ENCODE measurements around the gene FTO.

FTO gene

DNA sequence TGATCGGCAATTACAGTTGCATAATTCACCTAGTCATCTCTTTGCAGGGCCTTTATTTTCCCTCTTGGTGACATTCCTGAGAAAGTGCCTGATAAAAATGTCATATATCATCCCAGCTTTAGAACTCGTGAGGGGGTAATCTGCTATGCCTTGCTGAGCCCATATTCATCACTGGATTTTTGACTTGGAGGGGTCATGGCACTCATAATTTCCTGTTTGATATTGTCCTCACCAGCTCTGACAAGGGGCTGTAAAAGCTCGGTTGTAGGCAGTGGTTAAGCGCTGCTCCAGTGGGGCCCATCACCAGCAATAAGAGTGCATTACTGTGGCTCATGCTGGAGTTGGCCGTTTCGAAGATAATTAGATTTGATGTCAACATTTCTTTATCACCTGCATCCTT, 355.4 kb downstream of the FTO start:
- DNase-seq (ENCODE audit: low read depth) = no peak

DNA sequence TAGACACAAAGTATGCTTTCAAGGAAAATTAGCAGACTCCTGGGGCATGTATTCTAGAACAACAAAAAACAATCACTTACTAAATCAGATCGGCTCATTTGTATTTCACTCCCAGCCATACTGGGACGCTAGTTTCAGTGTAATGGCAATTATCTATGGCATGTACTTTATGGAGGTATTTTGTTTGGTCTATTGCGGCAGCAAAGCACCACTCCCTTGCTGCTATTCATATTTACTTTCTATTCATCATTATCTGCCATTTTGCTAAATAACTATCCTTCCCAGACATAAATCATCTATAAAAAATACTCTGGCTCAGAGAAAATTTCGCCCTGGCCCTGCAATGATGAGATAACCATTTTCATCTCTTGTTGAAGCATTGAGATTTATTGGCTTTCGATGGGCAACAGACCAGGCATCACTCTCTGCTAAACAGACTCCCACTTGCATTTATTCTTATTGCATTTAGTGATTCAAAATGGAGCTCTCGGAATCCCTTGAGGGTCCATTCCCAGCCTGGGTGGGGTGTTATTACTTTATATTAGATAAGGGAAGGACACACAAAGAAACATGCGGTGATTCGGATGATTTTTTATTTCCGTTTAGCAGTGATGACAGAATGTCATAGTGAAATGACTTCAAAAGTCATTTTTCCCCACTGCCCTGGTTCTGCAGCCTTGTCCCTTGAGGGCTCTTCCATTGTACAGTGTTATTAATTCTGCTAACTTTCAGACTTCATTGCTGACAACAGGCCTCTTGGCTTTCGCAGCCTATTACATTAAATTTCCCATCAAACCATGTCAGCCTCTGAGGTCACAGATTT, 356.9 kb downstream of the FTO start:
- DNase-seq (ENCODE audit: low read depth) = no peak

DNA sequence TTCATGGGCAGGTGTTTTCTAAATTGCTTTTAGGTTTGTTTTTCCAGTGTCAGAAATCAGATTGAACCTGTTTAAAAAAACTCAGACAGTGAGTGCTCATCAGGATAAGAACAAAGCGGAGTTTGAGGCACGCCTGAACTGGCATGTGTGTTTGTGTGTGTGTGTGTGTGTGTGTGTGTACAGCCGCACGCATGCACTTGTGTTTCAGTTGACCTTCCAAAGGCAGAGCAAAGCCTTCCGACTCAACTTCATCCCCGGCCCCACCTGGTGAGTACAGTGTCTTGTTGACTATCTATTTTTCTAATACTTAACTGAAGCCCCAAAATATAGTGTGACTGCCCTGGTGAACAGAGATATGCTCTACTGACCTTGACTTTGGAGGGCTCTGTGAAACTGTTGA, 357.5 kb downstream of the FTO start:
- DNase-seq (ENCODE audit: low read depth) = no peak

DNA sequence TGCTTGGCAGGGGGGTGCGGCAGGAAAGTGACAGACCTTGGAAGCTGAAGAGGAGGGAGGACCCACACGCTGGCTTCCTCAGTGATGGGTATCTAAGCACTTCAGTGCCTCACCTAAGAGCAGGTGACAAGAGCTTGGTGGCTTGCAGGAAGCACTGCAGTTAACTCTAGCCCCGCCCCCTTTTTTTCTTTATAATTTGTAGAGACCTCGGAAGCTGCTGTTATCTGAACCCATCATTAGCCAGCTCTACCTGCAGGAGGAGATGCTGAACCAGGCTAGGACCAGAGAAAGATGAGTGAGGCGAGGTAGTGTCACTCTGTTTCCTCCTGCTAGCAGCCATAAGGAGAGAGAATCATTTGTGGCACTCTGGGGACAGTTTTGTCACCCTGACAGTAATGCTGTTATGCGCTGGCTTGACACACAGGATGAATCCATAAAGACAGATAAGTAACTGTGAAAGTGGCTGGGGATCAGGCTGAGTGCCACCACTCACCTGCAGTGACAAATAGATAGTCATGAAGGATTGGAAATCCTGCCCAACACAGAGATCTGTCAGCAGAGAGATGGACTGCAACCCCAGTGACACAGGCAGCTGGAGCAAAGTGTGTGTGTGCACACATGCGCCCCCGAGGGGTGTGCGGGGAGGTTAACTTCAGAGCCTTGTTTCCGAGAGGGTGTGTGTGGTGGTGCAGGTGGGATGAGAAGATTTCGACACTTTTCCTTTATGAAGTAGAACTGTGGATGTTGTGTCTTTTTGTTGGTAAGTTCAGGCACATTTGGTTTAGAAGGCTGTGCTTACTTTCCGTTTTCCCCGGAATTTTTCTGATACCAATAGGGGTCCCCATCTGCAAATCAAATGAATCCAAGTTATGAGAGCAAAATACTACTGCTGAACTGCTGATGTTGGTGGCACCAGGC, 358.7 kb downstream of the FTO start:
- DNase-seq (ENCODE audit: low read depth) = no peak

- no peak for DNase-seq (ENCODE audit: low read depth)
These were observed 359.4 kb downstream of the FTO start for GRCh38 chr16:54063279-54063773.

DNA sequence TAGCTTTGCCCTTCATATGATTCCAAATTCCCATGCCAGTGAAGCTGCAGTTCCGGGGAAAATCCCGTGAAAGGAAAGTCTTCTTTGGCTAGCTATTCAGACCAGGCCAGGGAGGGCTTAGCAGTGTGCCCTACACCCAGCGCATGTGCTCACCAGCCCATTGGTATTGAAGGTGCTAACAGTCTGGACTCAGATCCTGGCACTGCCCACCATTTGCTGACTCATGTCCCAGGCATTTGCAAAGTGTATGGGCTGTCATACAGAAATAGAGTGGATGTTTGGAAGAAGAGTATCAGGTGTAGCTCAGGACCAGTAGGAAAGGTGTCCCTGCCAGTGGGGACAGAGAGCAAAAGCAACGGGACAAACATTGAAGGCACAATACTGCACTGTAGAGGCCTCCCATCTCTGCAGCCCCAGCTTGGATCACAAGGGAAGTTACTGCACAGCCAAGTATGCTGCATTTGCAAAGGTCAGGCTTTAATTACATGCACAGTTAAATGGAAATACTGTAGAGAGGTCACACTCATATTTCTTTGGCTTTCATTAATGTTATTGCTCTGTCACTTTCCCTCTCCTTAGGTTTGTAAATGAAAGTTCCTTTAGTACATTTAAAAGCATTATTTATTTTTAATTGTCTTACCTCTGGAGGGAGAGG, 362.6 kb downstream of the FTO start:
- no peak for DNase-seq (ENCODE audit: low read depth)

GRCh38 chr16:54067322-54068065, 363.5 kb downstream of the FTO start:
- DNase-seq (ENCODE audit: low read depth) = no peak

DNA sequence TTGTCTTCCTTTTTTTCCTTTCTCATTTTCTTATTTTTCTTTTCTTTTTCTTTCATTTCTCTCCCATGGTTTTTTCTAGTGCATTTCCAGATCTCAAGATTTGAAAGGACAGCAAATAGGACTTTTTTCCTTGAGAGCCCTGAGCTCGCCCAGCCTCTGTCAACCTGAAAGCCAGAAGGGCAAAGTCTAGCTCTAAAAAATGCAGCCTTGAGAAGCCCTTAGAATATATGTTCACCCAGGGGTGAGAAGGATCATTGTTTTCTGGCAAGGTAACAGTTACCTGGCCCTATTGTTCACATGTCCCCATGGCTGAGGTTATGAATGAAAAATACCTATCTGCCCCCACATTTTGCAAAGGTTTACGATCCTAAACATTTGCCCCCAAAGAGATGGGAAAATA, 364.3 kb downstream of the FTO start:
- no peak for DNase-seq (ENCODE audit: low read depth)

- no peak for DNase-seq (ENCODE audit: low read depth)
These were observed 365.8 kb downstream of the FTO start for GRCh38 chr16:54069601-54070239.

DNA sequence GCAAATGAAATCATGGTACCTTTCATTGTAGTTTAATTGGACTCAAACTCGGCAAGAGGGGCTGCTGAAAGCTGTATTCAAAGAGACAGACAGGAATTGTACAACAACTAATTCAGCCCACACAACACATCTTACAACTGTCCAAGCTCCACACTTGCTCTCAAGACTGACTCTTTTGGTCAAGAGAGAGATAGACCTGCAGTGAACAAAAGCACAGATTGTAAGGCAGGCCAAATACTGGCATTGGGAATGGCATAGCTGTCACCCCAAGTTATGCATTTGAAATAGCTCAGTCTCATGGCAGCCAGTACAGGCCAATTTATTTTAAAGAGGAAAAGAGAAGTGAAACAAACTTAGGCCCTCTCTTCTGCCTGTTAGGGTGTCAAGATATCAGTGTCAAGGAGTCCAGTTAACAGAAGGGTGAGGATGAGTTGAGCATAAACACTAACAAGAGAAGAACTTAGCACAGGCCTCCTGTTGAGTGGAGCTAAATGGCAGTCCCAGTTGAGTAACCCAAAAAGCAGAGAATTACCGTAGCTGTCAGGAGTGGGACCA, 366.9 kb downstream of the FTO start:
- no peak for DNase-seq (ENCODE audit: low read depth)

DNA sequence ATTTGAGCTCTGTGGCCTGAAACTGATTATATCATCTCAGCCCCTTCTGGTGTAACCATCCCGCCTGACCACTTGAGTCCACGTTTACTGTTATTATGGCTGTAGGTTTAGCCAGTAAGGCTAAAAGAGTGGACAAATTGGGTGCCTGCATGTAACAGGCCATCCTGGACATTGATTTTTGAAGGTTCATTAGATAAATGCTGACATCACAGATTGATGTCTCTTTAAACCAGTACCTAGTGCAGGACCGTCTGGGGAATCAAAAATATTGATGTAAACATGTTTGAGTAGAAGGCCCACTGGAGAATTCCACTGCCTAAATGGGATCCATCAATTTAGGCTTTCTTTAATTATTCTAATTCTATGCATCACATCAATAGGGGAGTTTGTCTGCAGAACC, 367.6 kb downstream of the FTO start:
- DNase-seq (ENCODE audit: low read depth) = no peak

GRCh38 chr16:54072237-54072636, 368.3 kb downstream of the FTO start:
- no peak for DNase-seq (ENCODE audit: low read depth)

DNA sequence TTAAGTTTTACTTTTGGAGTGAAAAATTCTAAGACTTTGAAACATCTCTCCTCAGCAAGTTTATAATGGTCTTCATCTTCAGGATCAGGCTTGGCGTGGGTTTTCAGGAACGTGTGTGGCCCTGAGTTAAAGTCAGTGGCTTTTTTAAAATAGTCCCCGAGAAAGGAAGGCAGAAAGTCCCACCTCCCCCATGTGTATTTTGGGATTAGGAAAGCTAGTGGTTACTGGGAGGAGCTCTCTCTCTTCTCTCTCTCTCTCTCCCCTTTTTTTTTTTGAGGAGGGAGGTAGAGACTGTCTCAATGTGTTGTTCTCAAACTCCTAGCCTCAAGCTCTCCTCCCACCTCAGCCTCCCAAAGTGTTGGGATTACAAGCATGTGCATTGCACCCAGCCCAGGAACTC, 369.4 kb downstream of the FTO start:
- no peak for DNase-seq (ENCODE audit: low read depth)

GRCh38 chr16:54075446-54075845, 371.5 kb downstream of the FTO start:
- no peak for DNase-seq (ENCODE audit: low read depth)

DNA sequence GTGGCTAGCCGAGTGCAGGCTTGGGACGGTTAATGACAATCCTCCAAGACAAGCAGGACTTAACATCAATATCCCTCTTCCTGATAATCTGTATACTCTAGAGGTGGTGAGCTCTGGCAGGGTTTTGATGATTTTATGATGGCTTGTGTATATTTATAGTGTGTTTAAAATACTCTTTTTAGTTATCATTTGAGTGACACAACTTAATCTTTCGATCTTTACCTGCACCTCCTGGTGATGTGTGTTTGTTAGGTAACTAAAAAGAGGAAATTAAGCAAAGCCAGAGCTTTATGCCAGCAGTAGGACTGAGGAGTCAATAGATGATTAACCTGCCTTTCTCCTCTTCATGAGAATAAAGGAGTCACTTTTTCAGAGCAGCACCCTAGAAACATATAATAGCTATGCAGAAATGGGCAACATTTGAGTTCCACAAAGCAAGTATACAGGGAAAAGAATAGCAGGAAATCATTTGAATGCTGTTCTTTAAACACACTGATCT, 372.1 kb downstream of the FTO start:
- DNase-seq (ENCODE audit: low read depth) = no peak

DNA sequence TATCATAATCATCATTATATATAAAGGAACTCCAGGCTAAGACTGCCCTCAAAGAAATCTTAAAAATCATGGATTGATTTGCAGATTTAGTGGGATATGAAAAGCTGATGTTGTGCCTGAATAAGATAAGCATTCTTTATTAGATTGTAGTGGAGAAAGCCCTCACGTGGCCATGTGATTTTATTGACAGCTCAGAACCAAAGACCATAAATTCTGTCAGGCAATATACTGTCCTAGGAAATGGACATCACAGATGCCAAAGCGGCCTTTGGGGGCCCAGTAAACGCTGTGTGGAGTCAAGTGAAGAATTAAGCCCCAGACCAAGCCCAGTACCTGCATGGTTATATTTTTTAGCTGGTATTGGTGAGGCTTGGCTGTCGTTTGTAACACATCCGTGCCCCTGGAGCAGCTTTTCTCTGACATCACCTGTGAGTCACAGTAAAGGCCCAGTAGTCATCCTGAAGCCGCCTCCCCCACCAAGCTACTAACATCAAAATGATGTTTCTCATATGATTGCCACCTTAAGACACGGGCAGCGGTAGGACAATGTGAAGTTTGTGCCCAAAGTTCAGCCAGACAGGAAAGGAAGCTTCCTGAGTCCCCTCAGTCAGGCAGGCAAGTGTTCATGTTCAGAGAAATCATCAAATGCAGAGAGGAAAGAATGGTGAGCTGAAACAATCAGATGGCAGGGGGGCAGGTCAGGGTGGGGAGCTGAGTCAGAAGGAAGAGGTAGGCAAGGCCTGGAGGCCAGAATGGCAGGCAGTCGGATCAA, 373.3 kb downstream of the FTO start:
- no peak for DNase-seq (ENCODE audit: low read depth)

DNA sequence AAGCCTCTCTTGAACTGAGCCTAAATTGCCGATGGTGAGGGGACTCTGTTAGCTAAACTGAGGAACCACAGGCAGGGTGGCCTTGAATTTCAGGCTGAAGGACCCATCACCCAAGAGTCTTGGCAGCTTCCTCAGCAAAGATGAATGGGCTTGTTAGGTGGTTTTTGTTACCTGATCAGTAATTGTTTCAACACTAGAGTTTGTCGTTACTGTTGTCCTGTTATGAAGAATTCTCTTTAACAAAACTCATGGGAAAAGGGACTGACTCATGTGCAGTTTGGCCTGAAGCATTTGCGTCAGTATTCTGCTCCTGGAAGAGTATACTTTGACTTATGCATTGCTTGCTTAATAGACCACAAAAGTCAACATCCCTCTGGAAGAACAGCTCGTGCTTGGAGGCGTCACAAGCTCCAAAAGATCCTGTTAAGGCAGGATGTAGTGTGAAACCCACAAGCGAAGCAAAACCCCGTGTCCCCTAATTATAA, 376.6 kb downstream of the FTO start:
- DNase-seq (ENCODE audit: low read depth) = no peak

GRCh38 chr16:54086791-54087190, 382.8 kb downstream of the FTO start:
- DNase-seq (ENCODE audit: low read depth) = no peak

GRCh38 chr16:54090602-54091001, 386.6 kb downstream of the FTO start:
- DNase-seq (ENCODE audit: low read depth) = no peak

DNA sequence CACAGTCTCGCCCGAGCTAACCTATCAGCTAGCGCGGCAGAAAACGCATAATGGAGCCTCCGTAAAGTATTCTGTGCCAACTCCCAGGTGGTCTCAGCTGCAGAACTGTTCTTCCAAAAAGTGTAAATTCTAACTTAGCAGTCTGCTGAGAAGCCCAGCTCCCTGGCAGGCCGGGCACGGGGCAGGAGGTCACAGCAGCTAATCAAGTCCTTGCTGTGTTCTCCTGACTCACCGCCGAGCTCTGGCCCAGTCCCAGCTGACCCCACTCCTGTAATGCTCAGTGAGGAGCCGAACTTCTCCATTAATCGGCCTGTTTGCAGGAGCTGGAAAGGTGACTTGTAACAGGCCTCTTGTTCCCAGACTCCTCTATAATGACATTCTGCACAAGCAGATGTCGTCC, 389.3 kb downstream of the FTO start:
- DNase-seq (ENCODE audit: low read depth) = no peak
